Measurements from ENCODE around the gene EPS15.

GRCh38 chr1:51454554-51454953 is 64.5 kb downstream of the EPS15 start:
- TF ChIP-seq, protein P1, sequence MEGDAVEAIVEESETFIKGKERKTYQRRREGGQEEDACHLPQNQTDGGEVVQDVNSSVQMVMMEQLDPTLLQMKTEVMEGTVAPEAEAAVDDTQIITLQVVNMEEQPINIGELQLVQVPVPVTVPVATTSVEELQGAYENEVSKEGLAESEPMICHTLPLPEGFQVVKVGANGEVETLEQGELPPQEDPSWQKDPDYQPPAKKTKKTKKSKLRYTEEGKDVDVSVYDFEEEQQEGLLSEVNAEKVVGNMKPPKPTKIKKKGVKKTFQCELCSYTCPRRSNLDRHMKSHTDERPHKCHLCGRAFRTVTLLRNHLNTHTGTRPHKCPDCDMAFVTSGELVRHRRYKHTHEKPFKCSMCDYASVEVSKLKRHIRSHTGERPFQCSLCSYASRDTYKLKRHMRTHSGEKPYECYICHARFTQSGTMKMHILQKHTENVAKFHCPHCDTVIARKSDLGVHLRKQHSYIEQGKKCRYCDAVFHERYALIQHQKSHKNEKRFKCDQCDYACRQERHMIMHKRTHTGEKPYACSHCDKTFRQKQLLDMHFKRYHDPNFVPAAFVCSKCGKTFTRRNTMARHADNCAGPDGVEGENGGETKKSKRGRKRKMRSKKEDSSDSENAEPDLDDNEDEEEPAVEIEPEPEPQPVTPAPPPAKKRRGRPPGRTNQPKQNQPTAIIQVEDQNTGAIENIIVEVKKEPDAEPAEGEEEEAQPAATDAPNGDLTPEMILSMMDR (IDR thresholded peaks at IDR 0.05 in 2 of 3, conservative IDR thresholded peaks at IDR 0.05 in 1 of 3; ENCODE audit: control insufficient read depth in 2 of 3, extremely low read depth in 1 of 3, insufficient read depth in 1 of 3, low read depth in 3 of 3, low read length in 3 of 3) = no peak
- TF ChIP-seq NFYB (IDR thresholded peaks at IDR 0.05; ENCODE audit: insufficient read depth, low read depth, low read length) (no peak), FOXM1 (IDR thresholded peaks at IDR 0.05; ENCODE audit: low read depth, low read length) (no peak), GABPA (IDR thresholded peaks at IDR 0.05; ENCODE audit: low read depth) (no peak), EZH2 (IDR thresholded peaks at IDR 0.05; ENCODE audit: borderline replicate concordance, control insufficient read depth, low read depth, low read length) (no peak), CREM (IDR thresholded peaks at IDR 0.05; ENCODE audit: low read depth) (no peak), CEBPB (IDR thresholded peaks at IDR 0.05; ENCODE audit: borderline replicate concordance in 1 of 2, low read depth in 2 of 2, low read length in 2 of 2) (no peak), YY1 (IDR thresholded peaks at IDR 0.05; ENCODE audit: low read depth, low read length) (no peak)
- TF ChIP-seq, protein P2, sequence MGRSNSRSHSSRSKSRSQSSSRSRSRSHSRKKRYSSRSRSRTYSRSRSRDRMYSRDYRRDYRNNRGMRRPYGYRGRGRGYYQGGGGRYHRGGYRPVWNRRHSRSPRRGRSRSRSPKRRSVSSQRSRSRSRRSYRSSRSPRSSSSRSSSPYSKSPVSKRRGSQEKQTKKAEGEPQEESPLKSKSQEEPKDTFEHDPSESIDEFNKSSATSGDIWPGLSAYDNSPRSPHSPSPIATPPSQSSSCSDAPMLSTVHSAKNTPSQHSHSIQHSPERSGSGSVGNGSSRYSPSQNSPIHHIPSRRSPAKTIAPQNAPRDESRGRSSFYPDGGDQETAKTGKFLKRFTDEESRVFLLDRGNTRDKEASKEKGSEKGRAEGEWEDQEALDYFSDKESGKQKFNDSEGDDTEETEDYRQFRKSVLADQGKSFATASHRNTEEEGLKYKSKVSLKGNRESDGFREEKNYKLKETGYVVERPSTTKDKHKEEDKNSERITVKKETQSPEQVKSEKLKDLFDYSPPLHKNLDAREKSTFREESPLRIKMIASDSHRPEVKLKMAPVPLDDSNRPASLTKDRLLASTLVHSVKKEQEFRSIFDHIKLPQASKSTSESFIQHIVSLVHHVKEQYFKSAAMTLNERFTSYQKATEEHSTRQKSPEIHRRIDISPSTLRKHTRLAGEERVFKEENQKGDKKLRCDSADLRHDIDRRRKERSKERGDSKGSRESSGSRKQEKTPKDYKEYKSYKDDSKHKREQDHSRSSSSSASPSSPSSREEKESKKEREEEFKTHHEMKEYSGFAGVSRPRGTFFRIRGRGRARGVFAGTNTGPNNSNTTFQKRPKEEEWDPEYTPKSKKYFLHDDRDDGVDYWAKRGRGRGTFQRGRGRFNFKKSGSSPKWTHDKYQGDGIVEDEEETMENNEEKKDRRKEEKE (IDR thresholded peaks at IDR 0.05) = no peak
